GM06990 (cell line): ENCODE measurements around the gene MAP1LC3B2.

Experiments used
- DNase-seq: peaks from one replicate; pipeline ENCODE4 v3.0.0-alpha.2; 2011; ENCODE audit not compliant: insufficient read length; ENCODE audit errors: extremely low read depth
- H3K27me3 ChIP-seq: replicated peaks from 2 replicates; pipeline ENCODE4 v1.6.0; 2011; ENCODE audit warnings: low read length; ENCODE audit not compliant: control insufficient read depth, insufficient read depth
- H3K36me3 ChIP-seq: 2 replicates; pipeline ENCODE4 v1.5.1; 2011; ENCODE audit warnings: low read length; ENCODE audit not compliant: control insufficient read depth, insufficient read depth
- H3K4me3 ChIP-seq: replicated peaks from 2 replicates; pipeline ENCODE4 v1.5.1; 2011; ENCODE audit warnings: low read depth, mild to moderate bottlenecking, control low read depth, low read length
- CTCF ChIP-seq: IDR thresholded peaks from 2 replicates; pipeline ENCODE4 v1.5.1; 2011; ENCODE audit warnings: low read length, control low read depth, mild to moderate bottlenecking, inconsistent platforms; ENCODE audit not compliant: insufficient read depth, poor library complexity, severe bottlenecking

The MAP1LC3B2 gene

DNA sequence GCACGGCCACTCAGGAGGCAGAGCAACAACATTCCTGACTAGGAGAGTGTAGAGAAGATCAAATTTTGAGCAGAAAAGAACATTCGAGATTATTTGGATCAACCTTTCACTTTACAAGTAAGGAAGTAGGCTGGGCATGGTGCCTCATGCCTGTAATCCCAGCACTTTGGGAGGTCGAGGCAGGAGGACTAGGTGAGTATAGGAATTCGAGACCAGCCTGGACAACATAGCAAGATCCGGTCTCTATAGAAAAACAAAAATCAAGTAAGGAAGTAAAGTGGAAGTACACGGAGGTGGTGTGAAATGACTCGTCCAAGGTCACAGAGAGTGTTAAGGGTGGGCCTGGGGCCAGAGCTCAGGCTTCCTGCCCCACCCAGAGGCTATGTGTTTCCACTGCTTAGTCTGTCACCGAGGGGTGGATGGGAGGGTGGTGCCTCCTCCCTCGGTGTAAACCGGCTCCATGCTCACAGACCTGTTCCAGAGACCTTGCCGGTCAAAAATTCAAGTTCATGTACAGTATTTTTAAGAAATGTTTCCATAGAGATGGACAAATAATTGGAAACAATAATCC, 51.9 kb downstream of the MAP1LC3B2 start:
- DNase-seq, result no peak
- no peak for TF ChIP-seq CTCF
- Histone ChIP-seq H3K4me3 (no peak overlapping the region), H3K36me3 (no peaks in the 10 kb centered on the region), H3K27me3 (peaks cover 2% of the 10 kb centered on the region; the same call in 1 of the 2 replicates)

DNA sequence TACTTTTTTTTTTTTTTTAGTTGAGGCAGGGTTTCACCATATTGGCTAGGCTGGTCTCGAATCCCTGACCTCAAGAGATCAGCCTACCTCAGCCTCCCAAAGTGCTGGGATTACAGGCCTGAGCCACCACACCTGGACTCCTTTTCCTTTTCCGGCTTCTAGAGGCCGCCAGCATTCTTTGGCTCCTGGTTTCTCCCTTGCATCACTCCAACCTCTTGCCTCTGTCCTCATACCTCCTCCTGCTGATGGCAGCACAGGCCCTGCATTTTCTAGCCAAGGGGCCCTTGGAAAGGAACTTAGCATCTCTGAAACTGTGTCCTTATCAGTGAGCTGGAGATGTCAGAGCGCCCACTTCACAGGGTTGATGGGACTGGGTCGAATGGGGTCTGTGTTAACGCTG, 53.3 kb downstream of the MAP1LC3B2 start:
- TF ChIP-seq CTCF, result no peak
- no peak for DNase-seq
- no peak overlapping the region for H3K4me3 ChIP-seq
- peaks cover 2% of the 10 kb centered on the region; the same call in 1 of the 2 replicates for H3K27me3 ChIP-seq
- no peaks in the 10 kb centered on the region for H3K36me3 ChIP-seq

- no peak for DNase-seq
- H3K36me3 ChIP-seq, result no peaks in the 10 kb centered on the region
- no peak for TF ChIP-seq CTCF
- H3K4me3 ChIP-seq, result no peak overlapping the region
- H3K27me3 ChIP-seq, result peaks cover 2% of the 10 kb centered on the region; the same call in 1 of the 2 replicates
Observed at GRCh38 chr12:116613256-116613655, 54.1 kb downstream of the MAP1LC3B2 start.

DNA sequence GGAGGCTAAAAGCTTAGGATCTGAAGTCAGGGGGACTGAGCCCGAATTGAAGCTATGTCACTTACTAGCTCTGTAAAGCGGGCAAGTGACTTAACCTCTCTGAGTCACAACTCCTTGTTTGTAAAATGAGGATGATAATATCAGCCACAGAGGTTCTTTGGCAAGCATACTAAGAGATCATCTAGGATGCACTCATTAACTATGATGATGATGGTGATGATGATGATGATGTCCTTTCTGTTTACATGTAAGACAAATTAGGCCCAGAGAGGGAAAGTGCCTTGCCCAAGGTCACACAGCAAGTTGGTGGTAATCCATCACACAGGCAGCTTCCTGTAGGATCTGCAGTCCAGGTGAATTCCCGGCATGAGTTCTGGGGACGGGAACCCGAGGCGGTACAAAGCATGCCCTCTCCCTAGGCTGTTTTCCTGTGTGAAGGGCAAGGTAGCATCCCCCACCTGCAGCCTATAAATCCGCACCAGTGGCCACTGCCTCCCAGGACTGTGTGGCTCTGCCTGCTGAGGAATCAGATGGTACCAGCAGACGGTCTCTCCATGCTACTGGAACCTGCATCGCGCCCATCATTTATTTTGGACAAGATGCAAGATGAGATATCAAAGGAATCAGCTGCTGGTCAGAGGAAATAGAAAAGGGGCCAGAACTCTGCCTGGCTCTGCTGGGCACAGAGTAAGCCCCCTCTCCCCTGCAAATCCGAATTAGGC, 55.2 kb downstream of the MAP1LC3B2 start:
- DNase-seq, result no peak
- H3K27me3 ChIP-seq, result peaks cover 2% of the 10 kb centered on the region; the same call in 1 of the 2 replicates
- no peak overlapping the region for H3K4me3 ChIP-seq
- no peaks in the 10 kb centered on the region for H3K36me3 ChIP-seq
- no peak for TF ChIP-seq CTCF

GRCh38 chr12:116615141-116615861, 56.1 kb downstream of the MAP1LC3B2 start:
- Histone ChIP-seq H3K4me3 (no peak overlapping the region), H3K27me3 (peaks cover 2% of the 10 kb centered on the region; the same call in 1 of the 2 replicates), H3K36me3 (no peaks in the 10 kb centered on the region)
- no peak for DNase-seq
- TF ChIP-seq CTCF, result no peak
